HCT116 (cell line): Measurements from ENCODE around the gene HTT-AS. TPM values are rescaled to one million over a fixed set of nuclear protein-coding genes. Genes with fewer than 3 reads are reported as not detected.

ENCODE experiments used
- ATAC-seq: fragments of 200-7000 bp; cut with Tn5 transposase; 2 replicates; pipeline ENCODE4 v1.9.1; 2020; ENCODE audit warnings: mild to moderate bottlenecking, moderate library complexity
- BruUV-seq: library from RNA; stranded (reverse); fragments of 400-500 nt; replicated peaks from 2 replicates; lab custom pipeline; 2021; lab: Mats Ljungman, UMichigan
- CTCF ChIA-PET: fragments of 300-600 bp; sonication (Branson Sonifier 250); formaldehyde crosslinking; loops from one replicate; lab custom pipeline; 2021; ENCODE audit warnings: antibody characterized with exemption; lab: Charles Lee
- POLR2A ChIA-PET: fragments of 300-600, 350-600 bp; sonication (Branson Sonifier 250); formaldehyde crosslinking; loops from one replicate; lab custom pipeline; 2021; ENCODE audit warnings: antibody characterized with exemption; lab: Charles Lee
- RAD21 ChIA-PET, 2 experiments: fragments of 300-600 bp; sonication (Branson Sonifier 250); formaldehyde crosslinking; loops; one replicate each; lab custom pipeline; 2023; ENCODE audit warnings: low total read pairs in 2 of 2; ENCODE audit not compliant: uncharacterized antibody in 2 of 2, unreplicated experiment in 2 of 2, low non-redundant PET in 1 of 2; lab: Charles Lee
- DNase-seq: peaks from one replicate; pipeline ENCODE4 v3.0.0-alpha.2; 2010; ENCODE audit warnings: low read depth, low spot score
- H2AFZ ChIP-seq: fragments of 200-600 bp; shearing (Covaris generic), sonication (generic); 2 replicates; pipeline ENCODE4 v1.6.1; 2017; ENCODE audit warnings: low read depth, mixed run types, mixed read lengths, antibody characterized with exemption, low read length; ENCODE audit not compliant: poor library complexity, severe bottlenecking
- H3K27ac ChIP-seq: 2 replicates; pipeline ENCODE4 v1.5.1; 2012; ENCODE audit warnings: low read depth, low read length
- H3K27me3 ChIP-seq: fragments of 200-600 bp; sonication (generic); 2 replicates; pipeline ENCODE4 v1.6.1; 2016; ENCODE audit warnings: mixed run types, low read length, mixed read lengths; ENCODE audit not compliant: insufficient read depth
- H3K36me3 ChIP-seq, 2 experiments: fragments of 200-500 bp in 1 of 2; fragments of 200-600 bp in 1 of 2; sonication (Bioruptor generic) in 1 of 2; sonication (generic) in 1 of 2; 2 replicates each; pipeline versions ENCODE4 v1.5.1 to v1.6.1; 2014 to 2016; ENCODE audit warnings: low read length in 2 of 2, inconsistent platforms in 1 of 2, mixed read lengths in 1 of 2, mixed run types in 1 of 2; ENCODE audit not compliant: insufficient read depth in 2 of 2, control insufficient read depth in 1 of 2
- H3K4me1 ChIP-seq, 2 experiments: fragments of 200-600 bp in 1 of 2; sonication (generic) in 1 of 2; 2 replicates each; pipeline versions ENCODE4 v1.5.1 to v1.6.1; 2012 to 2017; ENCODE audit warnings: low read length in 2 of 2, inconsistent platforms in 1 of 2, mild to moderate bottlenecking in 1 of 2, mixed read lengths in 1 of 2, mixed run types in 1 of 2, moderate library complexity in 1 of 2; ENCODE audit not compliant: insufficient read depth in 2 of 2, control insufficient read depth in 1 of 2
- H3K4me2 ChIP-seq: fragments of 200-600 bp; sonication (generic); 2 replicates; pipeline ENCODE4 v1.6.1; 2017; ENCODE audit warnings: mixed run types, low read length, mixed read lengths
- H3K4me3 ChIP-seq, 2 experiments: fragments of 200-600 bp in 1 of 2; sonication (generic) in 1 of 2; replicated peaks in 1 of 2; 2 replicates each; pipeline ENCODE4 v1.5.1; 2011 to 2016; ENCODE audit warnings: low read length in 2 of 2, control low read depth in 1 of 2, low read depth in 1 of 2, mild to moderate bottlenecking in 1 of 2, mixed read lengths in 1 of 2, mixed run types in 1 of 2
- H3K79me2 ChIP-seq: fragments of 200-600 bp; sonication (generic); 2 replicates; pipeline ENCODE4 v1.6.1; 2017; ENCODE audit warnings: mild to moderate bottlenecking, mixed run types, low read length, moderate library complexity, mixed read lengths; ENCODE audit not compliant: insufficient read depth
- H3K9ac ChIP-seq: fragments of 200-600 bp; sonication (generic); 2 replicates; pipeline ENCODE4 v1.6.1; 2016; ENCODE audit warnings: low read length, mixed read lengths
- H3K9me2 ChIP-seq: fragments of 200-600 bp; sonication (generic), shearing (Covaris generic); 2 replicates; pipeline ENCODE4 v1.6.1; 2017; ENCODE audit warnings: mixed run types, mild to moderate bottlenecking, moderate library complexity; ENCODE audit not compliant: insufficient read depth
- H3K9me3 ChIP-seq, 2 experiments: fragments of 200-500 bp in 1 of 2; fragments of 200-600 bp in 1 of 2; sonication (Bioruptor generic) in 1 of 2; sonication (generic) in 1 of 2; 2 replicates each; pipeline ENCODE4 v1.6.1; 2014 to 2017; ENCODE audit warnings: low read length in 2 of 2, mixed read lengths in 2 of 2, inconsistent platforms in 1 of 2, low read depth in 1 of 2, mild to moderate bottlenecking in 1 of 2, mixed run types in 1 of 2, moderate library complexity in 1 of 2; ENCODE audit not compliant: control insufficient read depth in 1 of 2, insufficient read depth in 1 of 2
- H4K20me1 ChIP-seq: fragments of 200-600 bp; sonication (generic), shearing (Covaris generic); 2 replicates; pipeline ENCODE4 v1.6.1; 2017; ENCODE audit warnings: mixed run types, mild to moderate bottlenecking, moderate library complexity; ENCODE audit not compliant: insufficient read depth
- ATF3 ChIP-seq: IDR thresholded peaks from 2 replicates; pipeline ENCODE4 v1.6.1; 2012
- CBX3 ChIP-seq: IDR thresholded peaks from 2 replicates; pipeline ENCODE4 v1.6.1; 2012; ENCODE audit warnings: low read depth
- CEBPB ChIP-seq: IDR thresholded peaks from 2 replicates; pipeline ENCODE4 v1.6.1; 2012; ENCODE audit warnings: low read depth
- EZH2 ChIP-seq: fragments of 200-600 bp; sonication (generic); IDR thresholded peaks from 2 replicates; pipeline ENCODE4 v1.6.1; 2017; ENCODE audit warnings: antibody characterized with exemption, mixed run types
- EZH2phosphoT487 ChIP-seq: fragments of 200-600 bp; IDR thresholded peaks from 2 replicates; pipeline ENCODE4 v1.6.1; 2018; ENCODE audit warnings: antibody characterized with exemption, borderline replicate concordance
- FOSL1 ChIP-seq: IDR thresholded peaks from 2 replicates; pipeline ENCODE4 v1.6.1; 2012; ENCODE audit warnings: low read depth
- POLR2A ChIP-seq: IDR thresholded peaks from 2 replicates; pipeline ENCODE4 v1.7.0; 2011; ENCODE audit warnings: borderline replicate concordance; ENCODE audit not compliant: insufficient read depth, insufficient read length; ENCODE audit errors: extremely low read depth
- POLR2AphosphoS5 ChIP-seq: IDR thresholded peaks from 2 replicates; pipeline ENCODE4 v1.6.1; 2011; ENCODE audit warnings: mild to moderate bottlenecking, low read depth, low read length, moderate library complexity
- SP1 ChIP-seq: IDR thresholded peaks from 2 replicates; pipeline ENCODE4 v1.6.1; 2012; ENCODE audit warnings: low read depth
- ZBTB33 ChIP-seq: IDR thresholded peaks from 2 replicates; pipeline ENCODE4 v1.6.1; 2011; ENCODE audit warnings: mild to moderate bottlenecking, low read length, moderate library complexity; ENCODE audit not compliant: insufficient replicate concordance; ENCODE audit errors: extremely low read depth
- ZNF274 ChIP-seq: fragments of 200-500 bp; sonication (Bioruptor generic); IDR thresholded peaks from 2 replicates; pipeline ENCODE4 v1.6.1; 2014; ENCODE audit warnings: mild to moderate bottlenecking, low read depth, low read length, inconsistent platforms
- intact Hi-C: fragments of 100-400 bp; cut with micrococcal nuclease; formaldehyde crosslinking; loops from 2 replicates; pipeline ENCODE4 v1.10.0; 2022
- total RNA-seq: library from RNA; stranded (reverse); gene quantifications from one replicate; pipeline ENCODE4 v1.2.1, GENCODE V29; 2021; ENCODE audit not compliant: unreplicated experiment

HTT-AS gene
- total RNA-seq, 1 experiment from 2014 or later: not detected

GRCh38 chr4:3019145-3019846 lies 55.0 kb downstream of the HTT-AS start:
- Histone ChIP-seq H3K4me1 (no peaks in the 10 kb centered on the region), H3K9ac (no peak overlapping the region), H3K79me2 (no peaks in the 10 kb centered on the region), H3K36me3 (no peaks in the 10 kb centered on the region), H3K27ac (no peak overlapping the region), H3K4me3 (no peak overlapping the region), H3K4me2 (no peak overlapping the region), H4K20me1 (no peaks in the 10 kb centered on the region), H3K9me3 (peaks cover 4 to 5% of the 10 kb centered on the region in 2 experiments; a peak in 1 of 4 replicates), H2AFZ (no peak overlapping the region), H3K27me3 (no peaks in the 10 kb centered on the region), H3K9me2 (no peaks in the 10 kb centered on the region)
- ATAC-seq (no peak), DNase-seq (no peak)
- intact Hi-C loops: no loop called here
- TF ChIP-seq EZH2phosphoT487 (no peak), POLR2AphosphoS5 (no peak), CEBPB (no peak), SP1 (no peak)
- no TSS peak for BruUV-seq
- ChIA-PET POLR2A (no interaction called here), RAD21 (no interaction called here), CTCF (no interaction called here)

- POLR2A ChIA-PET: no interaction called here
- H3K27me3 ChIP-seq: no peaks in the 10 kb centered on the region
- H3K27ac ChIP-seq: no peak overlapping the region
- DNase-seq: no peak
- H2AFZ ChIP-seq: no peak overlapping the region
- no peak overlapping the region for H3K4me2 ChIP-seq
- no peak overlapping the region for H3K9ac ChIP-seq
- no peak overlapping the region for H3K4me3 ChIP-seq
- no peaks in the 10 kb centered on the region for H3K9me2 ChIP-seq
- H3K9me3 ChIP-seq: no peaks in the 10 kb centered on the region
- H3K36me3 ChIP-seq: no peaks in the 10 kb centered on the region
- RAD21 ChIA-PET: no interaction called here
- ATAC-seq: no peak
- H3K4me1 ChIP-seq: no peaks in the 10 kb centered on the region
- H3K79me2 ChIP-seq: no peaks in the 10 kb centered on the region
- no peaks in the 10 kb centered on the region for H4K20me1 ChIP-seq
- BruUV-seq: no TSS peak
- CTCF ChIA-PET: no interaction called here
- intact Hi-C loops: no loop called here
- TF ChIP-seq EZH2 (no peak), SP1 (no peak), EZH2phosphoT487 (no peak), ATF3 (no peak), POLR2A (no peak), ZBTB33 (no peak), FOSL1 (no peak), CBX3 (no peak), ZNF274 (no peak)
Measured at GRCh38 chr4:3017504-3017903, 56.8 kb downstream of the HTT-AS start.
